GM12878 (cell line): ENCODE measurements around the gene CDSN. TPM values are rescaled to one million over a fixed set of nuclear protein-coding genes. Genes with fewer than 3 reads are reported as not detected.
A peak's percentile ranks its signal among the peaks of the same experiment; 100 is the strongest.

Source experiments
- ATAC-seq: fragments of 200-7000 bp; cut with Tn5 transposase; 3 replicates; pipeline ENCODE4 v1.9.1; 2020; ENCODE audit warnings: mild to moderate bottlenecking, moderate library complexity
- BruUV-seq: library from RNA; stranded (reverse); fragments of 400-500 nt; replicated peaks from 2 replicates; lab custom pipeline; 2021; lab: Mats Ljungman, UMichigan
- CTCF ChIA-PET: fragments of 300-600 bp; sonication (Branson Sonifier 250); formaldehyde crosslinking; extraction: SDS; loops from one replicate; lab custom pipeline; 2021; ENCODE audit warnings: inconsistent platforms; lab: Yijun Ruan, JAX
- POLR2A ChIA-PET: fragments of 350-600 bp; formaldehyde crosslinking; extraction: SDS; loops from one replicate; lab custom pipeline; 2021; ENCODE audit warnings: inconsistent platforms; lab: Charles Lee
- RAD21 ChIA-PET: fragments of 300-600 bp; sonication (Branson Sonifier 250); formaldehyde crosslinking; loops from one replicate; lab custom pipeline; 2023; ENCODE audit warnings: antibody characterized with exemption; ENCODE audit not compliant: unreplicated experiment; lab: Charles Lee
- SMC1A ChIA-PET: fragments of 300-600 bp; sonication (Branson Sonifier 250); formaldehyde crosslinking; loops from one replicate; lab custom pipeline; 2023; ENCODE audit not compliant: unreplicated experiment, uncharacterized antibody; lab: Charles Lee
- DNase-seq: peaks from one replicate; pipeline ENCODE4 v3.0.0-alpha.2; 2011; ENCODE audit warnings: low read depth, low spot score
- FAIRE-seq: peaks from 3 replicates; lab custom pipeline; 2011; peaks lifted over from hg19 to GRCh38; lab: Jason Lieb, UNC
- H2AFZ ChIP-seq: 2 replicates; pipeline ENCODE4 v1.6.0; 2011; ENCODE audit warnings: low read depth, low read length, control low read depth; ENCODE audit not compliant: control insufficient read depth
- H3K27ac ChIP-seq: 2 replicates; pipeline ENCODE4 v1.5.1; 2011; ENCODE audit warnings: control low read depth; ENCODE audit not compliant: control insufficient read depth, insufficient read depth
- H3K27me3 ChIP-seq, 2 experiments: replicated peaks in 1 of 2; 2 replicates each; pipeline versions ENCODE4 v1.6.0 to v1.6.1; 2011; ENCODE audit warnings: low read length in 1 of 2; ENCODE audit not compliant: control insufficient read depth in 2 of 2, insufficient read depth in 2 of 2
- H3K36me3 ChIP-seq, 2 experiments: 2 replicates each; pipeline ENCODE4 v1.5.1; 2011; ENCODE audit warnings: low read length in 1 of 2; ENCODE audit not compliant: control insufficient read depth in 2 of 2, insufficient read depth in 2 of 2
- H3K4me1 ChIP-seq: 2 replicates; pipeline ENCODE4 v1.6.1; 2011; ENCODE audit warnings: mild to moderate bottlenecking, low read length, moderate library complexity, mixed read lengths; ENCODE audit not compliant: control insufficient read depth, insufficient read depth
- H3K4me2 ChIP-seq: 2 replicates; pipeline ENCODE4 v1.6.0; 2011; ENCODE audit warnings: control low read depth; ENCODE audit not compliant: control insufficient read depth, insufficient read depth
- H3K4me3 ChIP-seq: fragments of 200-600 bp; sonication (generic); 2 replicates; pipeline ENCODE4 v1.5.1; 2016
- H3K79me2 ChIP-seq: 2 replicates; pipeline ENCODE4 v1.6.0; 2011; ENCODE audit warnings: low read length; ENCODE audit not compliant: control insufficient read depth, insufficient read depth
- H3K9ac ChIP-seq: 2 replicates; pipeline ENCODE4 v1.8.0; 2011; ENCODE audit warnings: low read length, control low read depth, mixed read lengths; ENCODE audit not compliant: control insufficient read depth, insufficient read depth
- H3K9me3 ChIP-seq: replicated peaks from 3 replicates; pipeline ENCODE4 v1.5.1; 2011; ENCODE audit warnings: mild to moderate bottlenecking, low read length; ENCODE audit not compliant: control insufficient read depth, insufficient read depth
- H4K20me1 ChIP-seq: 2 replicates; pipeline ENCODE4 v1.6.0; 2011; ENCODE audit not compliant: control insufficient read depth, insufficient read depth
- BCL11A ChIP-seq: IDR thresholded peaks from 2 replicates; pipeline ENCODE4 v1.6.1; 2011; ENCODE audit warnings: low read depth, low read length
- BHLHE40 ChIP-seq, 2 experiments: fragments of 450-650 bp in 1 of 2; IDR thresholded peaks; 2 replicates each; pipeline ENCODE4 v1.6.1; 2011 to 2017; ENCODE audit warnings: low read depth in 2 of 2, borderline replicate concordance in 1 of 2, improper control_type of control experiment in 1 of 2, low read length in 1 of 2, mild to moderate bottlenecking in 1 of 2
- BRCA1 ChIP-seq: IDR thresholded peaks from 2 replicates; pipeline ENCODE4 v1.6.1; 2011; ENCODE audit warnings: low read depth, low read length, improper control_type of control experiment
- KLF5 ChIP-seq: fragments of 450-650 bp; IDR thresholded peaks from 2 replicates; pipeline ENCODE4 v1.6.1; 2014; ENCODE audit warnings: mild to moderate bottlenecking; ENCODE audit not compliant: partially characterized antibody
- LARP7 ChIP-seq: fragments of 450-650 bp; IDR thresholded peaks from 2 replicates; pipeline ENCODE4 v1.6.1; 2017; ENCODE audit warnings: mild to moderate bottlenecking
- MTA2 ChIP-seq: fragments of 450-650 bp; IDR thresholded peaks from 2 replicates; pipeline ENCODE4 v1.6.1; 2016; ENCODE audit warnings: low read depth, mild to moderate bottlenecking, moderate library complexity
- NFIC ChIP-seq: IDR thresholded peaks from 2 replicates; pipeline ENCODE4 v1.6.1; 2012; ENCODE audit warnings: low read depth, mild to moderate bottlenecking, inconsistent platforms, low read length, moderate library complexity
- NFXL1 ChIP-seq: fragments of 450-650 bp; IDR thresholded peaks from 2 replicates; pipeline ENCODE4 v1.6.1; 2017; ENCODE audit warnings: antibody characterized with exemption, mild to moderate bottlenecking, borderline replicate concordance
- SP1 ChIP-seq: IDR thresholded peaks from one replicate; pipeline ENCODE4 v1.6.1; 2011; ENCODE audit warnings: low read depth, low read length
- STAT3 ChIP-seq: IDR thresholded peaks from 2 replicates; pipeline ENCODE4 v1.6.1; 2011; ENCODE audit warnings: low read depth, low read length, improper control_type of control experiment
- USF1 ChIP-seq: IDR thresholded peaks from 2 replicates; pipeline ENCODE4 v1.6.1; 2011; ENCODE audit warnings: borderline replicate concordance, low read depth, mild to moderate bottlenecking, moderate library complexity, mixed read lengths, low read length; ENCODE audit not compliant: insufficient read depth; ENCODE audit errors: extremely low read length
- YY1 ChIP-seq: IDR thresholded peaks from 2 replicates; pipeline ENCODE4 v1.6.1; 2011; ENCODE audit warnings: low read depth, mild to moderate bottlenecking, low read length
- ZBTB4 ChIP-seq: fragments of 450-650 bp; formaldehyde crosslinking; IDR thresholded peaks from 2 replicates; pipeline ENCODE4 v1.4.0; 2022; ENCODE audit warnings: mild to moderate bottlenecking, moderate library complexity
- WGBS: methylation state at CpG from one replicate; pipeline ENCODE4 v1.1.6; 2016; ENCODE audit warnings: low lambda C conversion rate; ENCODE audit not compliant: insufficient replicate concordance, insufficient coverage; ENCODE audit errors: missing lambda C conversion rate; 5-methylcytosine and 5-hydroxymethylcytosine counted together
- in situ Hi-C: fragments of 300-500 bp; cut with MboI; formaldehyde crosslinking; loops from 9 replicates; pipeline ENCODE4 v1.14.3; 2018; ENCODE audit warnings: mixed read lengths
- intact Hi-C: fragments of 100-400 bp; cut with micrococcal nuclease; formaldehyde crosslinking; loops from one replicate; pipeline ENCODE4 v1.14.2; 2022; ENCODE audit not compliant: unreplicated experiment
- polyA plus RNA-seq, 11 experiments: library from polyadenylated mRNA; depleted of rRNA in 4 of 11; unstranded in 6 of 11; stranded (reverse) in 5 of 11; fragments of >200 nt; fragmentation: Nextera tagmentation in 4 of 11; fragmentation: Illumina TruSeq in 1 of 11; extraction: Ambion mirVana in 4 of 11; extraction: Trizol in 1 of 11; gene quantifications; 1 replicate in 1 of 11; 2 replicates in 10 of 11; pipeline versions ENCODE4 v1.2.1 to v1.2.3, GENCODE V29; 2011 to 2016; ENCODE audit warnings: inconsistent platforms in 2 of 11, missing spikeins in 2 of 11, low read depth in 1 of 11
- total RNA-seq, 4 experiments: library from RNA; depleted of rRNA in 3 of 4; stranded (reverse); fragments of >200 nt in 3 of 4; fragmentation: Illumina TruSeq in 1 of 4; extraction: Trizol in 1 of 4; gene quantifications; 2 replicates each; pipeline versions ENCODE4 v1.2.1 to v1.2.3, GENCODE V29; 2013 to 2021

Gene CDSN
- total and polyA plus RNA-seq, 10 of the 15 experiments (the other 5 are each of a cell fraction or from before 2014, with no cell fraction given): 0.01 TPM; not detected in 9

GRCh38 chr6:31156641-31157040 lies 36.4 kb upstream of the CDSN start:
- peaks cover 32% of the 10 kb centered on the region for H3K79me2 ChIP-seq
- H3K4me3 ChIP-seq: no peak overlapping the region
- no peaks in the 10 kb centered on the region for H3K27me3 ChIP-seq
- H4K20me1 ChIP-seq: no peaks in the 10 kb centered on the region
- ATAC-seq (no peak), DNase-seq (no peak), FAIRE-seq (no peak)
- WGBS: 95% methylated on average over 7 of the region's 7 CpGs
- peak overlapping the region; percentile 5; the same call in 1 of the 2 replicates for H3K9ac ChIP-seq
- no peak for TF ChIP-seq BRCA1
- TF ChIP-seq NFXL1: no peak
- no peak for TF ChIP-seq KLF5
- TF ChIP-seq LARP7: no peak
- TF ChIP-seq NFIC: no peak
- intact Hi-C loops: no loop called here
- no peaks in the 10 kb centered on the region; the same call in 1 of the 2 replicates for H3K4me1 ChIP-seq
- ChIA-PET RAD21 (interaction anchor here (1.1 kb wide), 1 partner anchor 19 kb away, joined by 4 read pairs; no protein-coding TSS in a partner anchor), SMC1A (interaction anchor here (1.2 to 2.9 kb wide), 3 partner anchors 9 to 27 kb away, joined by 3 to 12 read pairs (median 3); no protein-coding TSS in a partner anchor), POLR2A (interaction anchor here (1.3 to 1.8 kb wide), 2 partner anchors 9 to 26 kb away, joined by 5 read pairs; no protein-coding TSS in a partner anchor), CTCF (interaction anchor here (1.1 to 1.6 kb wide), 2 partner anchors 19 to 21 kb away, joined by 3 to 7 read pairs; no protein-coding TSS in a partner anchor)
- H2AFZ ChIP-seq: no peak overlapping the region
- no peak overlapping the region for H3K27ac ChIP-seq
- peaks cover 0 to 3% of the 10 kb centered on the region in 2 experiments; a peak in 3 of 4 replicates for H3K36me3 ChIP-seq
- no peaks in the 10 kb centered on the region for H3K9me3 ChIP-seq
- in situ Hi-C loops: no loop called here
- no TSS peak for BruUV-seq
- no peak overlapping the region for H3K4me2 ChIP-seq

GRCh38 chr6:31154436-31154835 lies 34.2 kb upstream of the CDSN start:
- H4K20me1 ChIP-seq: no peaks in the 10 kb centered on the region
- H3K4me1 ChIP-seq: no peaks in the 10 kb centered on the region
- ChIA-PET RAD21 (no interaction called here), CTCF (interaction anchor here (1.1 to 1.8 kb wide), 2 partner anchors 11 to 38 kb away, joined by 3 to 9 read pairs; no protein-coding TSS in a partner anchor), POLR2A (interaction anchor here (1.6 kb wide), 1 partner anchor 13 kb away, joined by 4 read pairs; no protein-coding TSS in a partner anchor), SMC1A (no interaction called here)
- H3K4me2 ChIP-seq: no peak overlapping the region
- H3K9ac ChIP-seq: no peak overlapping the region
- H3K9me3 ChIP-seq: no peaks in the 10 kb centered on the region
- H3K79me2 ChIP-seq: peaks cover 15% of the 10 kb centered on the region
- no peak for FAIRE-seq
- no peaks in the 10 kb centered on the region; a peak in 1 of 4 replicates for H3K36me3 ChIP-seq
- no peak for ATAC-seq
- no peak overlapping the region for H2AFZ ChIP-seq
- 91% methylated on average over 15 of the region's 15 CpGs for WGBS
- BruUV-seq: no TSS peak
- no peak overlapping the region for H3K4me3 ChIP-seq
- DNase-seq: no peak
- intact Hi-C loops (no loop called here), in situ Hi-C loops (no loop called here)
- H3K27ac ChIP-seq: no peak overlapping the region
- H3K27me3 ChIP-seq: no peaks in the 10 kb centered on the region
- no peak for TF ChIP-seq ZBTB4 (CRISPR knock-in tag)
- TF ChIP-seq USF1: no peak
- TF ChIP-seq STAT3: no peak
- TF ChIP-seq YY1: no peak
- TF ChIP-seq SP1: no peak
- TF ChIP-seq BHLHE40 (IDR thresholded peaks at IDR 0.05; ENCODE audit: borderline replicate concordance in 1 of 2, low read depth in 2 of 2, low read length in 1 of 2): no peak
- TF ChIP-seq BCL11A: no peak
- no peak for TF ChIP-seq MTA2
